Spleen (tissue), 7 donors: ENCODE measurements around the gene C1QA.

Experiments used
- POLR2A ChIP-seq, 3 donors: fragments of 450-650 bp; IDR thresholded peaks; one replicate each; pipeline ENCODE4 v1.5.1; 2017; ENCODE audit warnings: antibody characterized with exemption in 3 of 3, mild to moderate bottlenecking in 1 of 3
- POLR2AphosphoS5 ChIP-seq, 3 donors: sonication (generic); formaldehyde crosslinking; IDR thresholded peaks; one replicate each; pipeline ENCODE4 v1.5.1; 2017; ENCODE audit warnings: antibody characterized with exemption in 3 of 3
- TF ChIP-seq, protein P1 (sequence below), 11 experiments: fragments of 200-600 bp in 7 of 11; fragments of 450-650 bp in 4 of 11; sonication (generic) in 4 of 11; IDR thresholded peaks in 8 of 11; conservative IDR thresholded peaks in 3 of 11; 1 replicate in 7 of 11; 2 replicates in 4 of 11; pipeline versions ENCODE4 v1.4.0 to v1.8.0; 2016 to 2021; ENCODE audit warnings: antibody characterized with exemption in 11 of 11, inconsistent platforms in 4 of 11, mild to moderate bottlenecking in 1 of 11
- donor health status: DM: no; HTN: no; CAD: no; lungs with moderate emphysema.
- donor health status: DM: no; HTN: no; CAD: no.
- donor health status: DM: no; HTN: no; CAD: no.

DNA sequence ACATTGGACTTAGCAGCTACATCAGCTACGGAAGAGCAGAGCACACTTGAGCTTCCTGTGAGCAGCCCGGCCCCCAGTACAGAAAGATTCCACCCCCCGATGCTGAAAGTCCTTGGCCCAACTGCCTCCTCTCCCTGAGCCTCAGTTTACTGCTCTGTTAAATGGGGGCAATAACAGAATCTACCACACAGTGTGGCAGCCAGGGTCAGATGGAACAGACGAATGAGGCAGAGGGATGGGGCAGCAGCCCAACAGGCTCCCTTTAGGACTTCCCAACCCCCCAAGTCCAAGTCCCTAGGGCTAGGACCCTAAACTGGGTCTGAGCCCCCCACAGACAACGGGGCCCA lies 22.9 kb upstream of the C1QA start:
- TF ChIP-seq, protein P1, sequence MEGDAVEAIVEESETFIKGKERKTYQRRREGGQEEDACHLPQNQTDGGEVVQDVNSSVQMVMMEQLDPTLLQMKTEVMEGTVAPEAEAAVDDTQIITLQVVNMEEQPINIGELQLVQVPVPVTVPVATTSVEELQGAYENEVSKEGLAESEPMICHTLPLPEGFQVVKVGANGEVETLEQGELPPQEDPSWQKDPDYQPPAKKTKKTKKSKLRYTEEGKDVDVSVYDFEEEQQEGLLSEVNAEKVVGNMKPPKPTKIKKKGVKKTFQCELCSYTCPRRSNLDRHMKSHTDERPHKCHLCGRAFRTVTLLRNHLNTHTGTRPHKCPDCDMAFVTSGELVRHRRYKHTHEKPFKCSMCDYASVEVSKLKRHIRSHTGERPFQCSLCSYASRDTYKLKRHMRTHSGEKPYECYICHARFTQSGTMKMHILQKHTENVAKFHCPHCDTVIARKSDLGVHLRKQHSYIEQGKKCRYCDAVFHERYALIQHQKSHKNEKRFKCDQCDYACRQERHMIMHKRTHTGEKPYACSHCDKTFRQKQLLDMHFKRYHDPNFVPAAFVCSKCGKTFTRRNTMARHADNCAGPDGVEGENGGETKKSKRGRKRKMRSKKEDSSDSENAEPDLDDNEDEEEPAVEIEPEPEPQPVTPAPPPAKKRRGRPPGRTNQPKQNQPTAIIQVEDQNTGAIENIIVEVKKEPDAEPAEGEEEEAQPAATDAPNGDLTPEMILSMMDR (IDR thresholded peaks at IDR 0.05 in 8 of 11, conservative IDR thresholded peaks at IDR 0.05 in 3 of 11): no peak
- TF ChIP-seq POLR2A (IDR thresholded peaks at IDR 0.05): no peak
- TF ChIP-seq POLR2AphosphoS5 (IDR thresholded peaks at IDR 0.05): no peak
